ENCODE results near the gene UQCC3. TPM values are rescaled to one million over a fixed set of nuclear protein-coding genes. Genes with fewer than 3 reads are reported as not detected.

UQCC3 gene
- total and polyA plus RNA-seq, 2 donors from 2014 or later = 7.6 to 24.8 TPM

DNA sequence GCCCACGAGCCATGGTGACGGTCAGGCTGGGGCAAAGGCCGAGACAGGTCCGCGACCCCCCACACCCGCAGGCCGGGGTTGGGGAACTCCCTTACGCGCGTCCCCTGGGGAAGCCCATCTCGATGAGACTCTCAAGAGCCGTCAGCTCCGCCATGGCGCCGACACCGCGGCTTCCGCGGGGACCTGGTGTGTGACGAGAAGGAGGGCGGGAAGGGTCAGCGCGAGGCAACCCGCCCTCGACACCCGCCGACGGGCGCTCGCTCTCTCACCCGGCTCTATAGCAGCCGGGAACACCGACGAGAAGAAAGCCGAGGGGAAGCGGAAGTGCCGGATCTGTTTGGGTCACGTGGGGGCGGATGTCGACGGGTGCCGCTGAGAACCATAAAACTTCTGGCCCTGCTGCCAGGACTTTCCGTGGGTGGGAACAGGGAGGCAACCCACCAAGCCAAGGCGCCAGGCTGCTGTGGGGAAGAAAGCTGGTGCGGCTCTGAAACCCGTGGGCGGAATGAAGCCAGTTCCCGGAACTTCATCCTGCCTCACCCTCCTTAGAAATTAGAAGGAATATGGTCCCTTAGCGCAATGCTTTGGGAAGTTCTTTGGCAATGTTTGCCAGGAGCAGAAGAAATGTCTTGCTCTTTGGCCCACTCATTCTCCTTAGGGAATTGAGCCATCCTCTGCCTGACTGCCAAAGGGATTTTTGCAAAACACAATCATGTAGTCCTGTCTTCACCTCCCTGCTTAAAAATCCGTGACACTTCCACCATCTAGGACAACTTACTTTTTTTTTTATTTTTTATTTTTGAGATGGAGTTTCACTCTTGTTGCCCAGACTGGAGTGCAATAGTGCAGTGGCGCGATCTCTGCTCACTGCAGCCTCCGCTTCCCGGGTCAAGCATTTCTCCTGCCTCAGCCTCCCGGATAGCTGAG is 7.6 kb downstream of the UQCC3 start, which contains the start of gene UBXN1:
UBXN1 (minus strand) TSS at position 304 of the 927 bp plus-strand sequence; CDS start at position 154, 150 bp downstream.
- TF ChIP-seq, protein P1, sequence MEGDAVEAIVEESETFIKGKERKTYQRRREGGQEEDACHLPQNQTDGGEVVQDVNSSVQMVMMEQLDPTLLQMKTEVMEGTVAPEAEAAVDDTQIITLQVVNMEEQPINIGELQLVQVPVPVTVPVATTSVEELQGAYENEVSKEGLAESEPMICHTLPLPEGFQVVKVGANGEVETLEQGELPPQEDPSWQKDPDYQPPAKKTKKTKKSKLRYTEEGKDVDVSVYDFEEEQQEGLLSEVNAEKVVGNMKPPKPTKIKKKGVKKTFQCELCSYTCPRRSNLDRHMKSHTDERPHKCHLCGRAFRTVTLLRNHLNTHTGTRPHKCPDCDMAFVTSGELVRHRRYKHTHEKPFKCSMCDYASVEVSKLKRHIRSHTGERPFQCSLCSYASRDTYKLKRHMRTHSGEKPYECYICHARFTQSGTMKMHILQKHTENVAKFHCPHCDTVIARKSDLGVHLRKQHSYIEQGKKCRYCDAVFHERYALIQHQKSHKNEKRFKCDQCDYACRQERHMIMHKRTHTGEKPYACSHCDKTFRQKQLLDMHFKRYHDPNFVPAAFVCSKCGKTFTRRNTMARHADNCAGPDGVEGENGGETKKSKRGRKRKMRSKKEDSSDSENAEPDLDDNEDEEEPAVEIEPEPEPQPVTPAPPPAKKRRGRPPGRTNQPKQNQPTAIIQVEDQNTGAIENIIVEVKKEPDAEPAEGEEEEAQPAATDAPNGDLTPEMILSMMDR (IDR thresholded peaks at IDR 0.05; ENCODE audit: borderline replicate concordance, extremely low read depth, insufficient read depth) = no peak
- H3K27ac ChIP-seq (ENCODE audit: low read depth in 2 of 2, low read length in 2 of 2) = peak within 1 kb of the TSS; percentile 66 to 82
- H3K27me3 ChIP-seq (ENCODE audit: control insufficient read depth, insufficient read depth, low read length) = no peaks in the 10 kb centered on the region
- no peaks in the 10 kb centered on the region for H3K9me3 ChIP-seq (ENCODE audit: control insufficient read depth in 2 of 3, insufficient read depth in 1 of 3, low read length in 3 of 3)
- H3K4me1 ChIP-seq (ENCODE audit: control insufficient read depth in 2 of 3, insufficient read depth in 2 of 3, low read depth in 1 of 3, low read length in 3 of 3) = peaks cover 0 to 8% (median 4%) of the 10 kb centered on the region in 3 donors
- H3K4me3 ChIP-seq (ENCODE audit: low read length in 3 of 3) = peak within 1 kb of the TSS; percentile 74 to 94 (median 86)
- FAIRE-seq = no peak
- peaks cover 0 to 5% (median 2%) of the 10 kb centered on the region in 3 donors for H3K36me3 ChIP-seq (ENCODE audit: control insufficient read depth in 2 of 3, insufficient read depth in 3 of 3, low read length in 3 of 3)
- peak within 1 kb of the TSS; percentile 74 to 90 (median 88) for H3K9ac ChIP-seq (ENCODE audit: low read length in 3 of 3)
- peak; percentile 88 to 96 (median 92) for DNase-seq
- intact Hi-C loops (cut with DNase I) = no loop called here

DNA sequence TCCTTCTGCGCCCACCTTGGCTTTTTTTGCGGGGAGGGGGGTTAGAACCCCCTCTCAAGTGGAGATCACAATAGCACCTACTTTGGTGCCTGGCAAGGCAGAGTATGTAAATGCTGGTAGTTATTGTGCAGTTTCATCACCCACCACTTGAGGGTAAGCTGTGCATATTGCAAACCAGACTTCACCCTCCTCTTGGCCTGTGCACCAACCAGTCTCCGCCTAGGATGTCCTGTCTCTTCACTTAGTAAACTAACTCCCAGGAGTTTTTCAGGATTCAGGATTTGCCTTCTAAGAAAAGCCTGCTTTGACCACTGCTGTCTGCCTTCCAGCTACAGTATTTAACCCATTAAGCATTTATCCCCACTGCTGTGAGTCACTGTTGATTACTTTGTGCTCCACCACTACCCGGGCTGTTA is 9.4 kb downstream of the UQCC3 start:
- H3K9me3 ChIP-seq (ENCODE audit: control insufficient read depth in 2 of 3, insufficient read depth in 1 of 3, low read length in 3 of 3) = no peaks in the 10 kb centered on the region
- no peak for FAIRE-seq
- no peak overlapping the region for H3K9ac ChIP-seq (ENCODE audit: low read length in 3 of 3)
- intact Hi-C loops (cut with DNase I) = no loop called here
- H3K4me3 ChIP-seq (ENCODE audit: low read length in 3 of 3) = no peak overlapping the region
- H3K27ac ChIP-seq (ENCODE audit: low read depth in 2 of 2, low read length in 2 of 2) = no peak overlapping the region
- TF ChIP-seq, protein P1 (IDR thresholded peaks at IDR 0.05; ENCODE audit: borderline replicate concordance, extremely low read depth, insufficient read depth) = peak; percentile 69
- DNase-seq = peak in 3 of 5 donors; percentile 43 to 74 (median 69)
- peaks cover 0 to 8% (median 4%) of the 10 kb centered on the region in 3 donors for H3K4me1 ChIP-seq (ENCODE audit: control insufficient read depth in 2 of 3, insufficient read depth in 2 of 3, low read depth in 1 of 3, low read length in 3 of 3)
- H3K27me3 ChIP-seq (ENCODE audit: control insufficient read depth, insufficient read depth, low read length) = no peaks in the 10 kb centered on the region
- peaks cover 0 to 5% (median 0%) of the 10 kb centered on the region in 3 donors for H3K36me3 ChIP-seq (ENCODE audit: control insufficient read depth in 2 of 3, insufficient read depth in 3 of 3, low read length in 3 of 3)

- Histone ChIP-seq H3K27me3 (ENCODE audit: control insufficient read depth, insufficient read depth, low read length) (no peaks in the 10 kb centered on the region), H3K27ac (ENCODE audit: low read depth in 2 of 2, low read length in 2 of 2) (no peak overlapping the region), H3K4me1 (ENCODE audit: control insufficient read depth in 2 of 3, insufficient read depth in 2 of 3, low read depth in 1 of 3, low read length in 3 of 3) (peaks cover 0 to 8% (median 4%) of the 10 kb centered on the region in 3 donors), H3K9ac (ENCODE audit: low read length in 3 of 3) (no peak overlapping the region), H3K36me3 (ENCODE audit: control insufficient read depth in 2 of 3, insufficient read depth in 3 of 3, low read length in 3 of 3) (peaks cover 0 to under 1% (median 0%) of the 10 kb centered on the region in 3 donors), H3K9me3 (ENCODE audit: control insufficient read depth in 2 of 3, insufficient read depth in 1 of 3, low read length in 3 of 3) (no peaks in the 10 kb centered on the region), H3K4me3 (ENCODE audit: low read length in 3 of 3) (no peak overlapping the region)
- FAIRE-seq (no peak), DNase-seq (no peak)
- intact Hi-C loops (cut with DNase I) = no loop called here
- TF ChIP-seq, protein P1 (IDR thresholded peaks at IDR 0.05; ENCODE audit: borderline replicate concordance, extremely low read depth, insufficient read depth) = no peak
Observed at GRCh38 chr11:62682518-62682917, 11.0 kb downstream of the UQCC3 start.

All from kidney (tissue), 14 donors.